Panc1 (cell line): ENCODE data around the gene TMEM266. TPM values are rescaled to one million over a fixed set of nuclear protein-coding genes. Genes with fewer than 3 reads are reported as not detected.

Source experiments
- ATAC-seq: fragments of 200-7000 bp; cut with Tn5 transposase; 2 replicates; pipeline ENCODE4 v1.9.1; 2020; ENCODE audit warnings: mild to moderate bottlenecking, moderate library complexity
- BruUV-seq: library from RNA; stranded (reverse); fragments of 400-500 nt; replicated peaks from 2 replicates; lab custom pipeline; 2021; lab: Mats Ljungman, UMichigan
- CTCF ChIA-PET: fragments of 300-600 bp; sonication (Branson Sonifier 250); formaldehyde crosslinking; loops from one replicate; lab custom pipeline; 2022; ENCODE audit warnings: antibody characterized with exemption; lab: Charles Lee
- POLR2A ChIA-PET: fragments of 300-600 bp; sonication (Branson Sonifier 250); formaldehyde crosslinking; loops from one replicate; lab custom pipeline; 2022; ENCODE audit warnings: antibody characterized with exemption; lab: Charles Lee
- DNase-seq: peaks from one replicate; pipeline ENCODE4 v3.0.0-alpha.2; 2010; ENCODE audit warnings: low read depth, low spot score
- H3K27ac ChIP-seq: 2 replicates; pipeline ENCODE4 v1.5.1; 2011; ENCODE audit warnings: mild to moderate bottlenecking, low read length, inconsistent platforms
- H3K27me3 ChIP-seq: fragments of 200-500 bp; sonication (Bioruptor generic); 2 replicates; pipeline ENCODE4 v1.6.0; 2014; ENCODE audit warnings: low read length, inconsistent platforms; ENCODE audit not compliant: control insufficient read depth, insufficient read depth
- H3K36me3 ChIP-seq: fragments of 200-500 bp; sonication (Bioruptor generic); 2 replicates; pipeline ENCODE4 v1.5.1; 2014; ENCODE audit warnings: inconsistent platforms, mild to moderate bottlenecking, low read length, moderate library complexity; ENCODE audit not compliant: control insufficient read depth, insufficient read depth
- H3K4me1 ChIP-seq: 2 replicates; pipeline ENCODE4 v1.5.1; 2011; ENCODE audit warnings: inconsistent platforms, mild to moderate bottlenecking, low read length, moderate library complexity; ENCODE audit not compliant: control insufficient read depth, insufficient read depth
- H3K4me3 ChIP-seq, 2 experiments: 2 replicates each; pipeline ENCODE4 v1.5.1; 2011 to 2012; ENCODE audit warnings: low read depth in 2 of 2, low read length in 2 of 2, mild to moderate bottlenecking in 2 of 2, inconsistent platforms in 1 of 2, moderate library complexity in 1 of 2
- H3K9me3 ChIP-seq: fragments of 200-500 bp; sonication (Bioruptor generic); 2 replicates; pipeline ENCODE4 v1.5.1; 2014; ENCODE audit warnings: low read depth, mild to moderate bottlenecking, inconsistent platforms, low read length, moderate library complexity; ENCODE audit not compliant: control insufficient read depth, insufficient read depth
- CTCF ChIP-seq: fragments of 450-650 bp; IDR thresholded peaks from 2 replicates; pipeline ENCODE4 v1.5.1; 2017; ENCODE audit warnings: mild to moderate bottlenecking
- POLR2AphosphoS5 ChIP-seq: IDR thresholded peaks from 2 replicates; pipeline ENCODE4 v1.6.1; 2012; ENCODE audit warnings: mild to moderate bottlenecking, low read depth, low read length, moderate library complexity
- REST ChIP-seq, 2 experiments: IDR thresholded peaks; 2 replicates each; pipeline ENCODE4 v1.6.1; 2011 to 2012; ENCODE audit warnings: low read depth in 2 of 2, control low read depth in 1 of 2, low read length in 1 of 2, mild to moderate bottlenecking in 1 of 2, moderate library complexity in 1 of 2; ENCODE audit not compliant: insufficient read depth in 1 of 2
- SIN3A ChIP-seq: IDR thresholded peaks from 2 replicates; pipeline ENCODE4 v1.6.1; 2012; ENCODE audit warnings: low read depth, mild to moderate bottlenecking, low read length, moderate library complexity, borderline replicate concordance; ENCODE audit not compliant: insufficient read depth
- TCF7L2 ChIP-seq: IDR thresholded peaks from 2 replicates; pipeline ENCODE4 v1.6.1; 2011; ENCODE audit warnings: mild to moderate bottlenecking, low read depth, low read length, inconsistent platforms
- in situ Hi-C: cut with HindIII; loops from 2 replicates; pipeline ENCODE4 v1.10.0; 2016; ENCODE audit warnings: low sequenced_read_pairs, low pct_unique_long_range_greater_than_20kb
- intact Hi-C: fragments of 100-400 bp; cut with micrococcal nuclease; formaldehyde crosslinking; loops from one replicate; pipeline ENCODE4 v1.10.0; 2022; ENCODE audit not compliant: unreplicated experiment
- total RNA-seq: library from RNA; stranded (reverse); gene quantifications from one replicate; pipeline ENCODE4 v1.2.1, GENCODE V29; 2021; ENCODE audit not compliant: unreplicated experiment

Gene TMEM266
- total RNA-seq, 1 experiment from 2014 or later: 0.21 TPM

- POLR2A ChIA-PET: no interaction called here
- BruUV-seq: no TSS peak
- DNase-seq: no peak
- Histone ChIP-seq H3K36me3 (no peaks in the 10 kb centered on the region), H3K27ac (no peak overlapping the region), H3K9me3 (no peaks in the 10 kb centered on the region), H3K4me1 (peaks cover 4% of the 10 kb centered on the region), H3K4me3 (no peak overlapping the region), H3K27me3 (no peaks in the 10 kb centered on the region)
- CTCF ChIA-PET: interaction anchor here (0.6 kb wide), 1 partner anchor 961 kb away, joined by 4 read pairs; no protein-coding TSS in a partner anchor
- TF ChIP-seq TCF7L2: no peak
- no peak for TF ChIP-seq CTCF
- no peak for TF ChIP-seq SIN3A
- no peak for TF ChIP-seq POLR2AphosphoS5
- TF ChIP-seq REST (IDR thresholded peaks at IDR 0.05; ENCODE audit: insufficient read depth in 1 of 2, low read depth in 2 of 2, low read length in 1 of 2): no peak
- intact Hi-C loops (no loop called here), in situ Hi-C loops (no loop called here)
- ATAC-seq: peak; percentile 24; the same call in 1 of the 2 replicates
Observed at GRCh38 chr15:76200641-76201105, 140.9 kb downstream of the TMEM266 start.

GRCh38 chr15:76201536-76202255 lies 141.9 kb downstream of the TMEM266 start:
- Histone ChIP-seq H3K27me3 (no peaks in the 10 kb centered on the region), H3K4me1 (peaks cover 3% of the 10 kb centered on the region), H3K36me3 (no peaks in the 10 kb centered on the region), H3K4me3 (no peak overlapping the region), H3K9me3 (no peaks in the 10 kb centered on the region), H3K27ac (no peak overlapping the region)
- CTCF ChIA-PET: no interaction called here
- intact Hi-C loops (no loop called here), in situ Hi-C loops (no loop called here)
- DNase-seq: no peak
- TF ChIP-seq CTCF (no peak), SIN3A (no peak), POLR2AphosphoS5 (no peak), REST (IDR thresholded peaks at IDR 0.05; ENCODE audit: insufficient read depth in 1 of 2, low read depth in 2 of 2, low read length in 1 of 2) (no peak), TCF7L2 (no peak)
- POLR2A ChIA-PET: no interaction called here
- BruUV-seq: no TSS peak
- ATAC-seq: no peak
